Nephron progenitor cell (in vitro differentiated cells): ENCODE results near the gene CRYGS.
"Not testable (repeated sequence)": the region's sequence is repeated elsewhere in the genome, so short reads cannot be mapped to it uniquely, and the experiment has no call there.

ENCODE experiments used
- DNase-seq: peaks from one replicate; pipeline ENCODE4 v3.0.0; 2021
- H3K27ac Mint-ChIP-seq: 2 replicates; pipeline ENCODE4 v1.8.0; 2021; ENCODE audit warnings: mild to moderate bottlenecking, moderate library complexity, mixed read lengths
- H3K27me3 Mint-ChIP-seq: 2 replicates; pipeline ENCODE4 v1.8.0; 2021; ENCODE audit warnings: mild to moderate bottlenecking, low read depth, mixed read lengths; ENCODE audit not compliant: poor library complexity
- H3K36me3 Mint-ChIP-seq: 2 replicates; pipeline ENCODE4 v1.8.0; 2021; ENCODE audit warnings: low read depth, mixed read lengths
- H3K4me1 Mint-ChIP-seq: 2 replicates; pipeline ENCODE4 v1.8.0; 2021; ENCODE audit warnings: mixed read lengths
- H3K4me3 Mint-ChIP-seq: 2 replicates; pipeline ENCODE4 v1.8.0; 2021; ENCODE audit warnings: mild to moderate bottlenecking, moderate library complexity, mixed read lengths
- H3K9me3 Mint-ChIP-seq: 2 replicates; pipeline ENCODE4 v1.8.0; 2021; ENCODE audit warnings: mild to moderate bottlenecking, moderate library complexity, mixed read lengths
- CTCF ChIP-seq: fragments of 200-600 bp; sonication (generic); IDR thresholded peaks from 2 replicates; pipeline ENCODE4 v1.5.0; 2021; ENCODE audit warnings: antibody characterized with exemption

The CRYGS gene

DNA sequence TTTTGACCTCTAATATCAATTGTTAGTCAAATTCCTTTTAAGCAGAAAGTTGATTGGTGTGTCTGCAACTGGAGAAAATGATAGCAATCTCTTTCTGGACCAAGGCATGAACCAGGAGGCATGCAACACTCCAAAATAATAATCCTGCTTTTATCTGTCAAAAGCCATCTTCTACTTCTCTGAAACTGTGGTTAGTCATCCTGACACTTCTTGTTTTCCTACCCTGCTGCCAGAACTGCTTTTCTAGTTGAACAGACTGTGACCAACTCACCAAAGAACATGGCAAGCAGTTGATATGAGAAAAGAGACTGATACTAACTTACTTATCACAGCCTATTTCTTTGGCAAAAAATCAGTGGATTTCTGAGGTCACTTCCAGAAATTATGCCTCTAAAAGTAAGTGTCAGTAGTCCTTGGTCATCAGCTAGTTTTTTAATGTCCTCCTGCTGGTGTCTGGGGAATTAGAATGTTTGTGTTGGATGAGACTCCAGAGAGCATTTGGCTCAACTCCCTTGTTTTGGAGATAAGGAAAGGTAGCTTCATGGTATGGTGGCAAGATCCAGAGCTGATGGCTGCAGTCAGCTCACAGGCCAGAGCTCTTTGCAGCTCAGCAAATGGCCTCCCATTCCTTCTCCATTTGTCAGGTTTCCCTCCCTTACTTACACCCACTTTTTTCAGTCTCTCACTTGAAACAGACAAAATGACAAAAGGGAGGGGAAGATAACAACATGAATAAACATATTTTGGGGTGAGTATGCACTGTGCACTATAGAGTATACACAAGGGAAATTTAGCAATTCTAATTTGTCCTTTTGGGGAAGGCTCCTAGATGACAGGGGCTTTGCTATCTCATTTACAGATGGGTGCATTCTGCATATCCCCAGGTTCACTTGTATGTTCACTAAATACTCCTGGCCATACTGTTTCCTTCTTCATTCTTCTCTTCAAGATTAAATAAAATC is 7.0 kb downstream of the CRYGS start:
- no peak for DNase-seq
- Mint-ChIP-seq H3K27ac (no peak overlapping the region), H3K36me3 (no peaks in the 10 kb centered on the region), H3K4me3 (no peak overlapping the region), H3K4me1 (peaks cover 48% of the 10 kb centered on the region), H3K27me3 (no peaks in the 10 kb centered on the region), H3K9me3 (no peaks in the 10 kb centered on the region)
- no peak for TF ChIP-seq CTCF

- H3K4me3 Mint-ChIP-seq: no peak overlapping the region
- no peak overlapping the region for H3K27ac Mint-ChIP-seq
- DNase-seq: no peak
- H3K9me3 Mint-ChIP-seq: no peaks in the 10 kb centered on the region
- H3K4me1 Mint-ChIP-seq: peaks cover 62% of the 10 kb centered on the region
- no peaks in the 10 kb centered on the region for H3K27me3 Mint-ChIP-seq
- no peak for TF ChIP-seq CTCF
- no peaks in the 10 kb centered on the region for H3K36me3 Mint-ChIP-seq
Measured at GRCh38 chr3:186534113-186534669, 10.0 kb downstream of the CRYGS start.

DNA sequence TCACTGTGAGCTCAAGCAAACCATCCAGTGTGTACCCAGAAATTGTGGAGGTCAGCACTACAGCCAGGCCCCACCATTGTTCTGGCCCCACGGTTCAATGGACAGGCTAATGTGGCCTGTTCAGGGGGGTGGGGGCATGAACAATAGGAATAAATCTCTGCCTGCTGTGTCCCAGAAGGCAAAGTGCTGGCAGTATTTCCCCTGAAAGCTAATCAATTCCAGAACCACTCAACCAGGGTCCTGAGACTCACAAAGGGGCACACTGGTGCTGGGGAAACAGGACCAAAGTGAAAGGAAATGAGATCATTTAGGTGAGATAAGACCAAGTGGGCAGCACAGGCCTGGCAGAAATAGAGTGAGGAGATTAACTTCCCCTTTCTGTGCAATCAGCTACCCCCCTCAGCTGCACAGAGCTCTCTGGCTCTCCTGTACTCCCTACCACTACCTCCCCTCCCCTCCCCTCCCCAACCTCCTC is 11.5 kb downstream of the CRYGS start:
- TF ChIP-seq CTCF: no peak
- peak; percentile 38 for DNase-seq
- H3K9me3 Mint-ChIP-seq: peaks cover 15% of the 10 kb centered on the region
- H3K27ac Mint-ChIP-seq: peak overlapping the region; percentile 32
- peaks cover 4% of the 10 kb centered on the region for H3K36me3 Mint-ChIP-seq
- H3K4me1 Mint-ChIP-seq: peaks cover 72% of the 10 kb centered on the region
- H3K27me3 Mint-ChIP-seq: no peaks in the 10 kb centered on the region
- no peak overlapping the region for H3K4me3 Mint-ChIP-seq

GRCh38 chr3:186531694-186532093 is 12.5 kb downstream of the CRYGS start:
- H3K4me3 Mint-ChIP-seq, H3K27me3 Mint-ChIP-seq, H3K27ac Mint-ChIP-seq, DNase-seq, H3K36me3 Mint-ChIP-seq: not testable (repeated sequence)
- peaks cover 16% of the 10 kb centered on the region for H3K9me3 Mint-ChIP-seq
- peaks cover 67% of the 10 kb centered on the region for H3K4me1 Mint-ChIP-seq

DNA sequence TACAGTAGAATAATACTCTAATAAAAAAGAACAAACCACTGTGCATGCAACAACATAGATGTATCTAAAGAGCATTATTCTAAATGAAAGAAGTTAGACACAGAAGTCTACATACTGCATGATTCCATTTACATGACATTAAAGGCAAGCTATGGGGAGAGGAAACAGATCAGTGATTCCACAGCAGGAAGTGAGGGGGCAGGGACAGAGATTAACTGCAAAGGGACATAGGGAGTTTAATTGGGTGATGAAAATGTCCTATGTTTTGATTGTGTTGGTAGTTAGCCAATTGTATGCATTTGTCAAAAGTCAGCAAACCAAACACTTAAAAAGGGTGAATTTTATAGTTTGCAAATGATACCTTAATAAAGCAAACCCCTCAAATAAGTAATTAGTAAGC is 13.8 kb downstream of the CRYGS start:
- peaks cover 5% of the 10 kb centered on the region for H3K27me3 Mint-ChIP-seq
- no peak for DNase-seq
- no peak for TF ChIP-seq CTCF

GRCh38 chr3:186529201-186529999 is 14.8 kb downstream of the CRYGS start:
- no peak for TF ChIP-seq CTCF
- Mint-ChIP-seq H3K4me1 (peaks cover 71% of the 10 kb centered on the region), H3K9me3 (peaks cover 16% of the 10 kb centered on the region), H3K36me3 (peaks cover 5% of the 10 kb centered on the region), H3K27ac (no peak overlapping the region), H3K27me3 (peaks cover 5% of the 10 kb centered on the region), H3K4me3 (no peak overlapping the region)
- DNase-seq: no peak

More for the DNA sequence above, 13.8 kb downstream of the CRYGS start:
- H3K4me3 Mint-ChIP-seq: no peak overlapping the region
- H3K9me3 Mint-ChIP-seq: peaks cover 16% of the 10 kb centered on the region
- H3K27ac Mint-ChIP-seq: peak overlapping the region; percentile 3
- peaks cover 5% of the 10 kb centered on the region for H3K36me3 Mint-ChIP-seq
- peaks cover 71% of the 10 kb centered on the region for H3K4me1 Mint-ChIP-seq
